ENCODE measurements around the gene TUBG1. TPM values are rescaled to one million over a fixed set of nuclear protein-coding genes. Genes with fewer than 3 reads are reported as not detected.

The TUBG1 gene
- total and polyA plus RNA-seq, 10 of the 15 experiments (the other 5 are each of a cell fraction or from before 2014, with no cell fraction given), result 40.0 to 256 (median 107) TPM

DNA sequence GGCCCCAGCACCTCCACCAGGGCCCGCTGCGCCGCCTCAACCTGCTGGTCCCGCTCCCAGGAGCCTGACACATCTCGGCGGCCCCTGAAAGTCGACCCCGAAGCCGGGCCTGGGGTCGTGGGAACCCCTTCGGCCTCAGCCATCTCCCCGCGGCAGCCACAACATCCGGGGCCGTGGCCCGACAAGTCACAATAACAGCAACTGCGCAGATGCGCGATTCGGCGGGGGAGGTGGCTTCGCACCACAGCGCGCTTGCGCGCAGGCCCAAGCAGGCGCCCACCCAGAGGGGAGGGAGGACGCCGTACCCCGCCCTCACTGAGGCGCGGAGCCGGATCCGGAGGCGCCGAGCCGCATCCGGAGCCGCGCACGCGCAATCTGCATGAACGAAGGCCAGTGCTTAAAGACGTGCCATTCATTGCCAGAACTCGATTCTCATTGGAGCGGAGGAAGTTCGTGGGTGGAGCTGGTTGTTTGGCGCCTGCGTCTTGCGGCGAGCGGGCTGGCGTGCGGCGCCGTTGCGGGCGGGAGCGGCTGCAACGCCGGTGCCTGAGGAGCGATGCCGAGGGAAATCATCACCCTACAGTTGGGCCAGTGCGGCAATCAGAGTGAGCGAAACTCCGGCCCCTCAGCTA is at the start of gene TUBG1, which contains the start of gene RETREG3 (continued):
- TF ChIP-seq, protein P1, sequence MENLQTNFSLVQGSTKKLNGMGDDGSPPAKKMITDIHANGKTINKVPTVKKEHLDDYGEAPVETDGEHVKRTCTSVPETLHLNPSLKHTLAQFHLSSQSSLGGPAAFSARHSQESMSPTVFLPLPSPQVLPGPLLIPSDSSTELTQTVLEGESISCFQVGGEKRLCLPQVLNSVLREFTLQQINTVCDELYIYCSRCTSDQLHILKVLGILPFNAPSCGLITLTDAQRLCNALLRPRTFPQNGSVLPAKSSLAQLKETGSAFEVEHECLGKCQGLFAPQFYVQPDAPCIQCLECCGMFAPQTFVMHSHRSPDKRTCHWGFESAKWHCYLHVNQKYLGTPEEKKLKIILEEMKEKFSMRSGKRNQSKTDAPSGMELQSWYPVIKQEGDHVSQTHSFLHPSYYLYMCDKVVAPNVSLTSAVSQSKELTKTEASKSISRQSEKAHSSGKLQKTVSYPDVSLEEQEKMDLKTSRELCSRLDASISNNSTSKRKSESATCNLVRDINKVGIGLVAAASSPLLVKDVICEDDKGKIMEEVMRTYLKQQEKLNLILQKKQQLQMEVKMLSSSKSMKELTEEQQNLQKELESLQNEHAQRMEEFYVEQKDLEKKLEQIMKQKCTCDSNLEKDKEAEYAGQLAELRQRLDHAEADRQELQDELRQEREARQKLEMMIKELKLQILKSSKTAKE (IDR thresholded peaks at IDR 0.05; ENCODE audit: low read depth, poor library complexity, severe bottlenecking), result no peak
- TF ChIP-seq CBX5 (IDR thresholded peaks at IDR 0.05; ENCODE audit: low read depth) (no peak), TBL1XR1 (IDR thresholded peaks at IDR 0.05; ENCODE audit: low read depth, low read length) (no peak), ZNF217 (IDR thresholded peaks at IDR 0.05) (no peak), NFYA (IDR thresholded peaks at IDR 0.05; ENCODE audit: borderline replicate concordance, low read depth, low read length) (no peak), ZNF274 (IDR thresholded peaks at IDR 0.05; ENCODE audit: insufficient read depth, insufficient read length) (no peak), KAT2A (conservative IDR thresholded peaks at IDR 0.05; ENCODE audit: control insufficient read depth, low read depth, low read length) (no peak), RBBP5 (conservative IDR thresholded peaks at IDR 0.05) (no peak), CEBPB (IDR thresholded peaks at IDR 0.05; ENCODE audit: borderline replicate concordance in 1 of 2, low read depth in 2 of 2, low read length in 2 of 2) (no peak), RUNX3 (IDR thresholded peaks at IDR 0.05; ENCODE audit: low read length) (peak; percentile 65; the same call in 1 of the 2 replicates), NR2C2 (IDR thresholded peaks at IDR 0.05; ENCODE audit: borderline replicate concordance, control insufficient read depth, insufficient read length, low read depth) (no peak), DPF2 (IDR thresholded peaks at IDR 0.05) (peak; percentile 55; the same call in 1 of the 2 replicates), ESRRA (IDR thresholded peaks at IDR 0.05; ENCODE audit: low read length) (no peak), SMAD5 (IDR thresholded peaks at IDR 0.05; ENCODE audit: low read depth) (peak; percentile 66), FOXM1 (IDR thresholded peaks at IDR 0.05; ENCODE audit: low read depth, low read length) (no peak), JUND (IDR thresholded peaks at IDR 0.05; ENCODE audit: low read depth, low read length) (no peak), SIN3A (IDR thresholded peaks at IDR 0.05; ENCODE audit: low read depth, low read length) (peak; percentile 59; the same call in 1 of the 2 replicates), GABPA (IDR thresholded peaks at IDR 0.05; ENCODE audit: low read depth) (no peak), STAT3 (IDR thresholded peaks at IDR 0.05; ENCODE audit: low read depth, low read length) (no peak), CBX3 (IDR thresholded peaks at IDR 0.05; ENCODE audit: borderline replicate concordance, low read depth) (no peak), ZSCAN29 (IDR thresholded peaks at IDR 0.05) (no peak), MTA3 (IDR thresholded peaks at IDR 0.05; ENCODE audit: borderline replicate concordance, low read length) (no peak), KLF5 (IDR thresholded peaks at IDR 0.05; ENCODE audit: partially characterized antibody) (no peak), HDAC6 (IDR thresholded peaks at IDR 0.05; ENCODE audit: unreplicated experiment) (no peak)
- TF ChIP-seq, protein P2, sequence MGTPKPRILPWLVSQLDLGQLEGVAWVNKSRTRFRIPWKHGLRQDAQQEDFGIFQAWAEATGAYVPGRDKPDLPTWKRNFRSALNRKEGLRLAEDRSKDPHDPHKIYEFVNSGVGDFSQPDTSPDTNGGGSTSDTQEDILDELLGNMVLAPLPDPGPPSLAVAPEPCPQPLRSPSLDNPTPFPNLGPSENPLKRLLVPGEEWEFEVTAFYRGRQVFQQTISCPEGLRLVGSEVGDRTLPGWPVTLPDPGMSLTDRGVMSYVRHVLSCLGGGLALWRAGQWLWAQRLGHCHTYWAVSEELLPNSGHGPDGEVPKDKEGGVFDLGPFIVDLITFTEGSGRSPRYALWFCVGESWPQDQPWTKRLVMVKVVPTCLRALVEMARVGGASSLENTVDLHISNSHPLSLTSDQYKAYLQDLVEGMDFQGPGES (IDR thresholded peaks at IDR 0.05), result no peak
- TF ChIP-seq, protein P3, sequence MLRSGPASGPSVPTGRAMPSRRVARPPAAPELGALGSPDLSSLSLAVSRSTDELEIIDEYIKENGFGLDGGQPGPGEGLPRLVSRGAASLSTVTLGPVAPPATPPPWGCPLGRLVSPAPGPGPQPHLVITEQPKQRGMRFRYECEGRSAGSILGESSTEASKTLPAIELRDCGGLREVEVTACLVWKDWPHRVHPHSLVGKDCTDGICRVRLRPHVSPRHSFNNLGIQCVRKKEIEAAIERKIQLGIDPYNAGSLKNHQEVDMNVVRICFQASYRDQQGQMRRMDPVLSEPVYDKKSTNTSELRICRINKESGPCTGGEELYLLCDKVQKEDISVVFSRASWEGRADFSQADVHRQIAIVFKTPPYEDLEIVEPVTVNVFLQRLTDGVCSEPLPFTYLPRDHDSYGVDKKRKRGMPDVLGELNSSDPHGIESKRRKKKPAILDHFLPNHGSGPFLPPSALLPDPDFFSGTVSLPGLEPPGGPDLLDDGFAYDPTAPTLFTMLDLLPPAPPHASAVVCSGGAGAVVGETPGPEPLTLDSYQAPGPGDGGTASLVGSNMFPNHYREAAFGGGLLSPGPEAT (IDR thresholded peaks at IDR 0.05; ENCODE audit: low read depth), result 0 out of 2 replicates have a peak, but pooled peaks have one; percentile 18
- TF ChIP-seq, protein P4, sequence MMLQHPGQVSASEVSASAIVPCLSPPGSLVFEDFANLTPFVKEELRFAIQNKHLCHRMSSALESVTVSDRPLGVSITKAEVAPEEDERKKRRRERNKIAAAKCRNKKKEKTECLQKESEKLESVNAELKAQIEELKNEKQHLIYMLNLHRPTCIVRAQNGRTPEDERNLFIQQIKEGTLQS (IDR thresholded peaks at IDR 0.05; ENCODE audit: borderline replicate concordance, extremely low read depth, low read depth, low read length), result no peak
